HG03354 (cell line): ENCODE measurements around the gene TUG1.

Source experiments
- ATAC-seq: cut with Tn5 transposase; IDR thresholded peaks from one replicate; pipeline ENCODE4 v1.9.1; 2021; ENCODE audit warnings: mild to moderate bottlenecking; ENCODE audit not compliant: unreplicated experiment, poor library complexity, severe bottlenecking

Gene TUG1

GRCh38 chr22:30946354-30946753 is 22.7 kb upstream of the TUG1 start:
- no peak for ATAC-seq

GRCh38 chr22:30947173-30947815 is 21.8 kb upstream of the TUG1 start:
- ATAC-seq = no peak

DNA sequence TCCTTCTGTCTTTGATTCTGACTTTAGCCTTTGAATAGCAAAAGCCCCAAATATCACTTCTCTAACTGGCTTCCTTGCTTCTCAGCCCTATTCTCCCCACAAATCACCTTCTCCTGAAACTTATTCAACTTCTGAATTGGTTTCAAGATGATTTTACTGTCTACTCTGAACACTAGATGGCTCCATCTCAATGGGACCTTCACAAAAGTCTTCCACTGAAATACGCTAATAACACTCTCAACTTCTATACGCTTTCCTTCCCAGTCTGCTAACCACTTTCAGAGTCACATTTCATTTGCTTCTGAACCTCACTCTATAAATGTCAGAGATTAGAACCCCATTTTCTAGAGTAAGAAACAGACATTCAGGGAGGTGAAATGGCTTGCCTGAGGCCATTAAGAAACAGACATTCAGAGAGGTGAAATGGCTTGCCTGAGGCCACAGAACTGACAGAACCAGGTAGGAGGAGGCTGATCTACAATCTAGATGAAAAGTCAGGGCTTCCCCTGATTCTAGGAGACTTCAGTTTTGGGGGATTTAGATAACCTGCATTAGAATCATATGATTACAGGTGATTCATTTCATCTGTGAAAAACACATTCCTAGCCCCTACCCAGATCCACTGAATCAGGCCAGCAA is 21.1 kb upstream of the TUG1 start:
- ATAC-seq = no peak

GRCh38 chr22:30948930-30949342 is 20.1 kb upstream of the TUG1 start:
- no peak for ATAC-seq

GRCh38 chr22:30949934-30950660 is 19.0 kb upstream of the TUG1 start:
- no peak for ATAC-seq

- ATAC-seq = no peak
These were observed 15.9 kb upstream of the TUG1 start for GRCh38 chr22:30953206-30953605.

GRCh38 chr22:30955153-30955552 is 13.9 kb upstream of the TUG1 start:
- ATAC-seq = no peak

DNA sequence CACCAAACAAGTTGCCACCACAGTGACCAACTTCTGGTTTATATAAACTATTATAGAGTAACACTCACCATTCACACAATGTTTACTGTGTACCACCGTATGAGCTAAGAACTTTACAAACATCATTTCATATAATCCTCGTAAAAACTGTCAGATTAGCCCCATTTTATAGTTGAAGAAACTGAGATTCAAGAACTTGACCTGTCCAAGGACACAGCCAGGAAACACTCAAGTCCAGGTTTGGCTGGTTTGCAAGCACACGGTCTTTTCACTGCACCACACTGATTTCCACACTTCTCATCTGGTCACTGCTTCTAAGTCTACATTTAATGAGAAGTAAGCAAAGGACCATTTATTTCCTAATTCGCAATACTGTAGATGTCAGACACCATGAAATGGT is 4.2 kb upstream of the TUG1 start:
- ATAC-seq = no peak

GRCh38 chr22:30968015-30968923 is 796 bp upstream of the TUG1 start, which contains the start of gene MORC2:
Gene MORC2, minus strand, starts transcription at chr22:30968774. Its CDS starts 885 bp downstream, at chr22:30967889.
- ATAC-seq = peak; percentile 35

DNA sequence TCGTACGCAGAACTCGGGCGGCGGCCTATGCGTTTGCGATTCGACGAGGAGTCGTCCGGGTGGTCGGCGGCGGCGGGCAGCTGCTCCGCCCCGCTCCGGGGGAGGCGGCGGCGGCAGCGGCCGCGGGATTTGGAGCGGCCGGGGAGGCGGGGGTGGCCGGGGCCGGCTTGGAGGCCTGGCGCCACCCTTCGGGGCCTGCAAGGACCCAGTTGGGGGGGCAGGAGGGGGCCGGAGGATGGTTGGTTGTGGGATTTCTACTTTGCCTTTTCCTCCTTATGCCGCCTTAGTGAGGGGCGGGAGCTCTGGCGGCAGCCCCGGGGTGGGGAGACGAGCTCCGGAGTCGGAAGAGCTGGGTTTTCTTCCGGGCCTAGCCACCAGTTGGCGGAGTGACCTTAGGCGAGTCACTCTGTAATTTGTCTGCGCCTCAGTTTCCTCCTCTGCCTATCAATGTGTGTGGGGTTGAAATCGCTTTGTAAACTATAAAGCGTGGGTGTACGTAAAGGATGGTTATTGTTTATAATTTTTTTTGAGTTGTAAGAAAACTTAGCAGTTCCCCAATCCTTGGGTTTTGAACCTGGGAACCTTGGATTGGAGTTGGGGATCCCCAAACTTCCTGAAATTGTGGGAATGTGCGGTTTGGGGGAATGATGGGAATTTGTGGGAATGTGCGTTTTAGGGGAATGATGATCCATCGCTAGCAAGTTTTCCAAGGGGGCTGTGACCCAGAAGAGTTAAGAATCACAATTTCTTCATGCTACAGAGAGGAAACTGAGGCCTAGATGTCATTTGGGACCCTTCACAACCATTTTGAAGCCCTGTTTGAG is 679 bp downstream of the TUG1 start:
- ATAC-seq = peak; percentile 42

DNA sequence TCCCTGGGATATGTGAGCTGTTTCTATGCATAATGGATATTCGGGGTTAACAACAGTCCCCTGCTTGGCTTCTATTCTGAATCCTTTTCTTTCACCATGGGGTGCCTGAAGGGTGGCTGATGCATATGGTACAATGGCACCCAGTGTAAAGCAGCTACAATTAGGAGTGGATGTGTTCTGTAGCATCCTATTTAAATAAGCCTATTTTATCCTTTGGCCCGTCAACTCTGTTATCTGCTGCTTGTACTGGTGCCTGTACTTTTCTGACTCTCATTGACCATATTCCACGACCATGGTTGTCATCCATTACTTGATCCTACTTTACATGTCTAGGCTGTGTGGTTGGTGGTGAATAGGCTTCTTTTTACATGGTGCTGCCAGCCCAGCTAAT is 1.3 kb downstream of the TUG1 start:
- ATAC-seq = no peak

GRCh38 chr22:30978304-30978962 is 9.4 kb downstream of the TUG1 start:
- no peak for ATAC-seq

- ATAC-seq = no peak
These were observed 10.9 kb downstream of the TUG1 start for GRCh38 chr22:30979932-30980331.

DNA sequence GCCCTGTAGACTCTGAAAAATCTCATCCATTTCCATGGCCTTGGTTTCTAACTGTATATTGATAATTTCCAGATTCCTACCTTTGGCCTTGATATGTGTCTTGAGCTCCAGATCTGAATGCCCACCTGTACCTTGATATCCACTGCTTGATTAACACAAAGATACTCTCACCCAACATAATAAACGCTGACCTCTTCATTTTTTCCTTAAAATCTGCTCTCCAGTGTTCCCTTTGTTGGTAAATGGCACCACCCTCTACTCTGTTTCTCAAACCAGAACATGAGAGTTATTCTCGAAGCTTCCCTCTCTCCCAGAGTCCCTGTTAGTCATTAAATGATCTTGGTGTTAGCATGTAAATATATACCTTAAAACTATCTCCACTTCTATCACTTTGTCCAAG is 13.4 kb downstream of the TUG1 start:
- ATAC-seq = no peak

- ATAC-seq = no peak
These were observed 15.3 kb downstream of the TUG1 start for GRCh38 chr22:30984317-30984716.

DNA sequence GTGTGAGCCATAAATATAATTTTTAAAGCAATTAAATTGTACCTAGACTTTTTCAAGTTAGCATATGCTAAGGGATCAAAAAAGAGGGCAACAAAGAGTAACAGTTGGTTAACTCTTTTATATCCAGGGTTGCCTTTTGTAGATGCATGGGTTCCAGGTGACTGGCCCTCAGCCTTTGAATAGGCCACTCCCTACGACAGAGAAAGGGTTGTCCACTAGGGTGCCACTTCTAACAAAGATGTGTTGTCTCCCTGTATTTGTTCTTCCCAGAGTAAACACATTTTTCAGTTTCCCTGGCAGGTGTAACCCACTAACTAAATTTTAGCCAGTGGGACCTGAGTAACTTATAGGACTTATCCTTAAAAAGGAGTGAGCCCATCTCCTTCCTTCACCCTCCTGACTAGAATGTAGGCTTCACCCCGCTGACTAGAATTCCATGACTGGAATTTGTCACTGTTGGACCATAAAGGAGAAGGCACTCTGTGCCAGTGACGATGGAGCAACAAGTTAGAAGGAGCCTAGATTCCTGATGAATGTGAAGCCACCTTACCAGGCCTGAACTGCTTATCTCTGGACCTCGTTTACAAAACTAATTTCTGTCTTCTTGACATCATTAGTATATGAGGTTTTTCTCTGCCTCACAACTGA is 16.6 kb downstream of the TUG1 start:
- no peak for ATAC-seq

- ATAC-seq = no peak
These were observed 20.4 kb downstream of the TUG1 start for GRCh38 chr22:30989474-30989873.

GRCh38 chr22:30990690-30991089 is 21.6 kb downstream of the TUG1 start:
- no peak for ATAC-seq
